GM18951 (cell line): ENCODE data around the gene TENM4.

Source experiments
- POLR2A ChIP-seq: IDR thresholded peaks from 4 replicates; pipeline ENCODE4 v1.6.1; 2011; ENCODE audit warnings: mild to moderate bottlenecking; ENCODE audit not compliant: insufficient read length, insufficient read depth; ENCODE audit errors: extremely low read depth
- in situ Hi-C: fragments of 300-500 bp; cut with MboI; formaldehyde crosslinking; loops from one replicate; pipeline ENCODE4 v1.12.0; 2022; ENCODE audit warnings: low sequenced_read_pairs, mixed read lengths, inconsistent platforms; ENCODE audit not compliant: unreplicated experiment

TENM4 gene

GRCh38 chr11:79381036-79381435, 59.8 kb downstream of the TENM4 start:
- in situ Hi-C loops, result no loop called here
- no peak for TF ChIP-seq POLR2A

- TF ChIP-seq POLR2A, result no peak
- in situ Hi-C loops, result no loop called here
Measured at GRCh38 chr11:79377406-79377805, 63.4 kb downstream of the TENM4 start.

- no peak for TF ChIP-seq POLR2A
- in situ Hi-C loops, result no loop called here
Measured at GRCh38 chr11:79375818-79376550, 64.8 kb downstream of the TENM4 start.

- TF ChIP-seq POLR2A, result no peak
Measured at GRCh38 chr11:79374727-79375126, 66.1 kb downstream of the TENM4 start.

GRCh38 chr11:79371724-79372123, 69.1 kb downstream of the TENM4 start:
- in situ Hi-C loops, result no loop called here
- TF ChIP-seq POLR2A, result no peak

More at GRCh38 chr11:79374727-79375126, 66.1 kb downstream of the TENM4 start:
- in situ Hi-C loops, result no loop called here

- no peak for TF ChIP-seq POLR2A
- in situ Hi-C loops, result no loop called here
Measured at GRCh38 chr11:79371152-79371551, 69.7 kb downstream of the TENM4 start.

GRCh38 chr11:79369055-79369454, 71.8 kb downstream of the TENM4 start:
- no peak for TF ChIP-seq POLR2A
- in situ Hi-C loops, result no loop called here

GRCh38 chr11:79367844-79368243, 73.0 kb downstream of the TENM4 start:
- no peak for TF ChIP-seq POLR2A
- in situ Hi-C loops, result no loop called here

GRCh38 chr11:79366218-79366617, 74.6 kb downstream of the TENM4 start:
- in situ Hi-C loops, result no loop called here

GRCh38 chr11:79363861-79364378, 76.9 kb downstream of the TENM4 start:
- TF ChIP-seq POLR2A, result no peak
- in situ Hi-C loops, result no loop called here

More at GRCh38 chr11:79366218-79366617, 74.6 kb downstream of the TENM4 start:
- TF ChIP-seq POLR2A, result no peak

GRCh38 chr11:79363256-79363655, 77.6 kb downstream of the TENM4 start:
- no peak for TF ChIP-seq POLR2A
- in situ Hi-C loops, result no loop called here

GRCh38 chr11:79362821-79363220, 78.0 kb downstream of the TENM4 start:
- TF ChIP-seq POLR2A, result no peak
- in situ Hi-C loops, result no loop called here

GRCh38 chr11:79362206-79362757, 78.5 kb downstream of the TENM4 start:
- no peak for TF ChIP-seq POLR2A

GRCh38 chr11:79358258-79358657, 82.6 kb downstream of the TENM4 start:
- no peak for TF ChIP-seq POLR2A
- in situ Hi-C loops, result no loop called here

More at GRCh38 chr11:79362206-79362757, 78.5 kb downstream of the TENM4 start:
- in situ Hi-C loops, result no loop called here
